NCI-H2227 treated with DMSO at 0.1 percent for 48 hours (cell line): ENCODE data around the gene MYL5.
"Not testable (repeated sequence)": the region's sequence is repeated elsewhere in the genome, so short reads cannot be mapped to it uniquely, and the experiment has no call there.

Source experiments
- DNase-seq: peaks from one replicate; lab custom pipeline; 2025; lab: John Stamatoyannopoulos, UW

Gene MYL5

DNA sequence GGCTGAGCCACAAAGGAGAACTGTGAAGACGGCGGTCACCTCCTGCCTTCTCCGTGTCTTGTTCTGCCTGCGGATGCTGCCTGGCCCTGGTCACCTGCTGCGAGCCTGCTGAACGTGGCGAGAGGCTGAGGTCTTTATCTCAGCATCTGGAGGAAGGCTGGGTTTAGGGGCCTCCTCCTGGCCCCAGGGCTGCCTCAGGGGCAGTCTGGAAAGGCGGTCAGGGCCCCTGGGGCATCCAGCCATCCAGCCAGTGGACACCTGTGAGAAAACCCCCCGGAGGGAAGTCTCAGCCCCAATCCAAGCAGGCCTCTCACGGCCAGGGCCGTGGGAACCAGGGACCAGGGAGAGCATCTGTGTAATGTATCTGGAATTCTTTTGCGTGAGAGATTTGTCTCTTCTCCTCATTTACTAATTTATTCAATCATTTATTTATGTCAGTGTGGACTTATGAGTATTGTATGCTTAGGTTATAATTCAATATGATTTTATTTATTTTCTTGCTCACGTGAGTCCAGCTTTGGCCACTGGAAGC, 37.6 kb upstream of the MYL5 start:
- DNase-seq, result no peak

DNA sequence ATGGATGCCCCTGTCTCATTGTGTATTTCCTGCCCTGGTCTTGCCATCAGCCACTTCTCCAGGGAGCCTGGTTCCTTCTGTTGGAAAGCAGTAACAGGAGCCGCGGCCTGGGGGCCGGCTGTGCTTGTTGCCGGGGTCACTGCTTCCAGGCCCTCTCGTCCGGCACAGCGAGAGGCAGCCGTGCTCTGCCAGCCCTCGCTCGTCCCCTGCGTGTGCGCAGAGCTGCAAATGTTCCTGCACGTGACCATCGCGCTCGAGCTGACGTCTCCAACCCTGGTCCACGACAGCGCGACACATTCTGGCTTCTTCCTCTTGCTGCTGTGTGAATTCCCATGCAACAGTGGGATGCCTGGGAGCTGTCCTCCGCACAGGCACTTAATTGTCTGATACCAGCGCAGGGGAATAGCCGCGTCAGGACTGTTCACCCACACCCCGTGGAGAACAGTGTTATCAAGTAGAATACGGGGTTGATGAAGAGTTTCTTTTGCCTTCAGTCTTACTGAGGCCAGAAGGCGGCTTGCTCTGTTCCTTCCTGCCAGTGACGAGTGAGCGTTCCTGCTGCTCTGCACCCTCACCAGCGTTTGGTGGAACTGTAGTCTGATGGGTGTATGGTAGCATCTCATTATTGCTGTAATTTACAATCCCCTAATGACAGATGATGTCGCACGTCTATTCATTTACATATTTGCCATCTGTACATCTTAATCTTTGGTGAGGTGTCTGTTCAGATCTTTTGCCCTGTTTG, 36.6 kb upstream of the MYL5 start:
- peak; percentile 5 for DNase-seq

DNA sequence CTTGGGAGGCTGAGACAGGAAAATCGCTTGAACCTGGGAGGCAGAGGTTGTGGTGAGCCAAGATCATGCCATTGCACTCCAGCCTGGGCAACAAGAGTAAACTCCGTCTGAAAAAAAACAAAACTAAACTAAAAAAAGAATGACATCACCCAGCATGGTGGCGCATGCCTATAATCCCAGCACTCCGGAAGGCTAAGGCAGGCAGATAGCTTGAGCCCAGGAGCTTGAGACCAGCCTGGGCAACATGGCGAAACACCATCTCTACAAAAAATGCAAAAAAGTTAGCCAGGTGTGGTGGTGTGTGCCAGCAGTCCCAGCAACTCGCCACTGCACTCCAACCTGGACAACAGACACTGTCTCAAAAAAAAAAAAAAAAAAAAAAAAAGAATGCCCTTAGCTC, 32.0 kb upstream of the MYL5 start:
- not testable (repeated sequence) for DNase-seq

DNA sequence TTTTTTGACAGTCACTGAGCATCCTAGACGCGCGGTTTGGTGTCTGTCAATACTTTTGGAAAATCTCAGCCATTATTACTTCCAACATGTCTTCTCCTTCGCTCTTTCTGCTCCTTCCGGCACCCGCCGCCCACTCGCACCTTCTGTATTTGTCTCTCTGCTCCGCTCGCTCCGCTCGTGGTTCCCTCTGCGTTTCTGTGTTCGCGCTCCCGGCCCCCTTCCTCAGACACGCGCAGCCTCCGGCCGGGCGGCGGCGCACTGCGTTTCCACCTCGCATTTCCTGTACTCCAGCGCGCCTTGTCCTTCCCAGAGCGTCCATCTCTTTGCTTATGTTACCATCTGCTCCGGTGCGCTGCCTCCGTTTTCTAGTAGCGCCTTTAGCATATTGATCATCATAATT, 27.9 kb upstream of the MYL5 start:
- DNase-seq, result no peak

DNA sequence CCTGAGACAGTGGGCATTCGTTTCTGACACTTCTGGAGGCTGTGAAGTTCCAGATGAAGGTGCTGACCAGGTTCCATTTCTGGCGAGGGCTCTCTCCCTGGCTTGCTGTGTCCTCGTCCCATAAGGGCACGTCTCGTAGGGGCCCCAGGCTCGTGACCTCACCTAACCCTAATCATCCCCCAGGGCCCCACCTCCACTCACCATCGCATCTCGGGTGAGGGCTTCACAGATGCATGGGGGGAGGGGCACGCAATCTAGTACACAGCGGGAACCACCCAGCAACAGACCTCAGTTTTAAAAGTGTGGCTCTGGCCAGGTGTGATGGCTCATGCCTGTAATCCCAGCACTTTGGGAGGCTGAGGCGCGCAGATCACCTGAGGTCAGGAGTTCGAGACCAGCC, 26.9 kb upstream of the MYL5 start:
- no peak for DNase-seq

DNA sequence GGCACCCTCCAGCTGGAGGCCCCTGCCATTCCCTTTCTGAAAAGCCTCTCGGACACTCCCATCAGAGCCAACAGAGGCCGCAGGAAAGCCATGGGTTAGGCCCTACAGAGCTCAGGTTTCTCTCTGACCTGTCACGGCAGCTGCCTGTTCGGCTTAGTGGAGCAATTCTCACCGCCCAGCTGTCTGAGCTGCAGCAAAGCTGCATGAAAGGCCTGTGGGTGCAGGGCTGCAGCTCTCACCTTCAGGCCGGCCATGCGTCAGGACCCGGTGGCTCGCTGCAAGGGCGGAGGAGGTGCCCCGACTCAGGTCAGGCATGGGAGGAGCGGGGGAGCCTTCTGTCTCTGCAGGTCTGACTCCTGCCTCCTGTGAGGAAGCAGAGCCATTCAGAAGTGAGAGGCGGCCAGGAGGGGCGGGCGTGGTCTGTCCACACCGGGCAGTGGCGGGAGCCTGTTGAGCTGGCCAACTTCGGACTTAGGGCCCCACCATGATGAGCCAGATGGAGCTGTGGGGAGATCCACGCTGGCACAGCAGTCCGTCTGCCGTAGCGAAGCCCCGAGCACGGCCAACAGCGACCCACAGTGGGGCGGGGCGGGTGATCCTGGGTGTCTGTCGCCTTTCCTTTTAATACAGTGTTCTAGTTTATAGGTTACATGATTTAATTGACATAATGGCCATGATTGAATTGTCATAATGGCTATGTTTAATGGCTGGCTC, 25.6 kb upstream of the MYL5 start:
- no peak for DNase-seq

DNA sequence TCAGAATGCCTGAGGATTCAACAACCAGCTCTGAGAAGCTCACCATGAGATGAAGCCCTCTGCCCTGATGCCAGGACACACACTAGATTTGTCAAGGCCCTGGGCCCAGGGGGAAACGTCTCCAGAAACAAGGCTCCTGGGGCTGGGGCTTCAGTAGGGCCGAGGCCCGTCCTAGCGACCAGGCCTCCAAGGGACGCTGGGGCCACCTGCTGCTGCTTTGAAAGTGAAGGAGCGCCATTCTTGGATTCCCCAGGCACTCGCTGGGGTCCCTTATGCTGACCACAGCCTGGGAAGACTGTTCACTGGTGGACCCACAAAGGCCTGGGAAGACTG, 25.1 kb upstream of the MYL5 start:
- no peak for DNase-seq

DNA sequence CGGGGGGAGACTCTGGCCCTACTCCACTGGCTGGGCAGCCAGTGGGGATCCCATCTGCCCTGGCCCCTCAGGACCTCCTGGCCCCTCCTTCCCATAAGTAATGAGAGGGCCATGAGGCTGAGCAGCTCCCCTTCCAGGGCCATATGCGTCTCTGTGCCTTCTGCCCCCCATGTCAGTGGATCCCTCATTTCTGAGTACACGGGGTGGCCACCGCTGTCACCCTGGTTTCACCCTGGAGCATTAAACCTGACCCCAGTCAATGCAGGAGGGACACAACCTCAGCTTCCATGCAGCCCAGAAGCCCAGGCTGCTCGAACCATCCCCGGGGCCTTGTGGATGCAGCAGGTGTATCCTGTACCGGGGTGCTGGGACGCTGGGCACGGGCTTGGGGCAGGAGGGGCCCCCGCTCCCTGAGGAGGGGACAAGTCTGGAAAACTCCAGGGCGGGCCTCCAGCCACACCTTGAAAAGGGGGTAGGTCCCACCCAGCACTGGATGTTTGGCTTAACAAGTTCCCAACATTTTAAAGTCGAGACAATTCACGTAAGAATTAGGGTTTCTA, 24.5 kb upstream of the MYL5 start:
- no peak for DNase-seq

DNA sequence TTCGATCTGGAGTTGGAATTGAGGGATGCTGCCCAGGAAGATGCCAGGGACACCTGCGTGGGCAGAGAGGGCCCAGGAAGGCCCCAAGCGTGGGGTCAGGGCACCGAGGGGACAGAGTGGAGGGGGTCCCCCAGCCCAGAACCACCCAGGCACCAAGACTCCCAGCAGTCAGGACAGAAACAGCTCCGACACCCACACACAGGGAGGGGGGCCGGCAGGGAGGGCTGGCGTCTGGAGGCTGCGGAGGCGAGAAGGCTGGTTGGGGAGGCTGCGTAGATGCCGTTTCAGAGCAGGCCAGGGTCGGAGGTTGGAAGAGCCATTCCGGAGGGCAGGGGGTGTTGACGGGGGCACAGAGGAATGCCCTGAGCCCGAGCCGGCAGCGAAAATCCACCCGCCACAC, 23.9 kb upstream of the MYL5 start:
- no peak for DNase-seq

DNA sequence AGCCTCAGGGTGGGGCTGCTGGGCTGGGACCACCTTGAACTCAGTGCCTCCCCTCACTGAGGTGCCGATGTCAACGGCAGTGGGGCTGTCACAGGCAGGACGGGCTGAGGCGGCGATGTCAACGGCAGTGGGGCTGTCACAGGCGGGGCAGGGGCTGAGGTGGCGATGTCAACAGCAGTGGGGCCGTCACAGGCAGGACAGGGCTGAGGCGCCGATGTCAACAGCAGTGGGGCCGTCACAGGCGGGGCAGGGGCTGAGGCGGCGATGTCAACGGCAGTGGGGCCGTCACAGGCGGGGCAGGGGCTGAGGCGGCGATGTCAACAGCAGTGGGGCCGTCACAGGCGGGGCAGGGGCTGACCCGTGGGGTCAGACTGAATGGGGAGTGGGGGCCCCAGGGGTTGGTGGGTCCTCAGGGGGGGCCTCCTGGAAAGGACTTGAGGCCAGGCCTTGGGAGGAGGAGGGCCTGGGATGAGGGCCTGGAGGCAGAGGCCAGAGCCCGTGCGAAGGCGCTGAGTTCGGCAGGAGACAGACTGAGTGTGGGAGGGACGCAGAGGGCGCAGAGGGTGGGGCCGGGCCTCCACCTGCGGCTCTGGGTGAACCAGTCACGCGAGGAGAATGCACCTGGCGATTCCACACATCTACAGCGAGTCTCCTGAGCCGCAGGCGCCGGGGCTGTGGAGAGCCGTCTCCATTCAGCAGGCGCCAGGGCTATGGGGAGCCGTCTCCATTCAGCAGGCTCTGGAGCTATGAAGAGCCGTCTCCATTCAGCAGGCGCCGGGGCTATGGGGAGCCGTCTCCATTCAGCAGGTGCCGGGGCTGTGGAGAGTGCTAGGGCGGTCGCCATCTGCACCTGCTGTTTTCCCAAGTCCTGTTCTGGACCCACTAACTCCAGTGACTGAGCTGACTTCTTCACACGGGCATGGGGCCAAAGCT, 23.1 kb upstream of the MYL5 start:
- no peak for DNase-seq

DNA sequence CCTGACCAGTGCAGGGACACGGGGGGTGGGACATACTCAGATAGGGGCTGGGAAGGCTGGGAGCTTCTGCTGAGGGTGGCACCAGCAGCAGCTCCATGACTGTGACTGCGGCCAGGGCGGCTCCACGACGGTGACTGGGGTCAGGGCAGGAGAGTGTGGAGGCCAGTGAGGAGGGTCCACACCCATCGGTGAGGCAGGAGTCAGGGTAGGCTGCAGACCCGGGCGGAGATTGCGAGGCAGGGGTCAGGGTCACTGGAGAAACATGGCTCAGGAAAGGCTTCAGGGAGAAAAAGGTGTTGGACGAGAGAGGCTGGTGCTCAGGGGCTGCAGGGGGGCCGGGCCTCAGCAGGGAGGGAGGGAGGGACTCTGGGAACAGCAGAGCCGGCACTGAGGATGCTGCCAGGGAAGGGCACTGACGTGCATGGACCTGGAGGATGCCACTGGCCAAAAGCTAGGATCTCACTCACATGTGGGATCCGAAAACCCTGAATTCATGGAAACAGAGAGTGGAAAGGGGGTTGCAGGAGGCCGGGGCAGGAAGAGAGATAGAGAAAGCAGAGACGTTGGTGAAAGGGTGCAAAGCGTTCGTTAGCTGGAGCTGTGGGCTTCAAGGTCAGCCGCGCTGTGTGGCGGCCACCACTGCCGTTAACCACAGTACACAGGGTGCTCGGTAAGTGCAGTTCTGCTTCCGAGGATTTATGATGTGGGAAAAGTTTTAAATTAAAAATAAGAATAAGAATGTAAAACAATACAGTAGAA, 22.3 kb upstream of the MYL5 start:
- no peak for DNase-seq

DNA sequence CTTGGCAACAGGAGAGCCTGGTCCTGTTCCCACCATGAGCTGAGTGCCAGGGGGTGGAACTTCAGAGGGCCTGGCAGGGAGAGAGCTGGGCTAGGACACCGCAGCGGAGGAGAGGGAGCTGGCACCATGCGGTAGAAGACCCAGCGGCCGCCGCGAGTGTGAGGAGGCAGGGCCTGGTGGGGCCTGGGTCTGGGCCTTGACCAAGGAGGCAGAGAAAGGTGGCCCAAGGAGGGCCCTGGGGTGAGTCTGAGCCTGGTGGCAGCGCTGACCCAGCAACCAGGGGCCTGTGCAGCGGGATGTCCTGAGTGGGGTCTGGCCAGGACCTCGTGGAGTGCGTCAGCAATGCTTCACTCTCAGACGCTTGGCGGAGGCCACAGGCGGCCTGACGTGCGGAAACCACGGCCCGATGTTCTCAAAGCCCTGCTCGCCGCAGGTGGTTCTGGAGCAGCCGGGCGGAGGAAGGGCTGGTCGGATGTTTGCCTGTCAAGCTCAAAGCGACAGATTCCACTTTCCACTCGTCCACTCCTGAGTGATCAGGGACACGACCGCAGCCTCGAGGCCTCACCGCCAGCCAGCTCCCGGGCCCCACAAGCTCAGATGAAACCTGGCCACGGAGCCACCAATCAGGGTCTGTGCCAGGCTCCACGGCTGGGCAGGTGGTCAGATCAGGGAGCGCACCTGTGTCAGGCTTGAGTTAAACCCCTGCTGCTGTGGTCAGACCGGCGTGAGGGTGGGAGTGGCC, 21.1 kb upstream of the MYL5 start:
- no peak for DNase-seq

DNA sequence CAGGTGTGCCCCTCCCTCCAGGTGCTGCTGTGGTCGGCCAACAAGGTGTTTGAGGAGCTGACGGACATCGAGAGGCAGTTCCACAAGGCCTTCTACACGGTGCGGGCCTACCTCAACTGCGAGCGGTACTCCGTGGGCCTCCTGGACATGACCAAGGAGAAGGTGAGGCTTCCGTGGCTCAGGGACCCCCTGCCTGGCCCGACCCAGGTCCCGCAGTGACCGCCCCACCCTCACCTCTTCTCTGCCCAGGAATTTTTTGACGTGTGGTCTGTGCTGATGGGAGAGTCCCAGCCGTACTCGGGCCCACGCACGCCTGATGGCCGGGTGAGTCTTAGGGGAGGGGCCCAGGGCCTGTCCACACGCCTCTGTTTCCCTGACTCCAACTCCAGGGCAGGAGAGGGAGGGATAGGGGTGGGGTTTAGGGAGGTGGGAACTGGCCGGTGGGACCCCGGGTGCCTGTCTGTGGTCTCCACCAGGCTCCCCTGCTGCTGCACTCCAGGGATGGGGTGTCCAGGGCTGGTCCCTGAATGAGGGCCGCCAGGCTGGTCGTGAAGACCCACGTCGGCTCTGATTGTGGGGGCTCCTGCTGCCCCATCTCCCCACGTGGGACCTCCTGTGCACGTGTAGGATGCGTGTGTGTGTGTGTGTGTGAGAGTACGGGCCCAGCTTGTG, 20.4 kb upstream of the MYL5 start:
- no peak for DNase-seq

DNA sequence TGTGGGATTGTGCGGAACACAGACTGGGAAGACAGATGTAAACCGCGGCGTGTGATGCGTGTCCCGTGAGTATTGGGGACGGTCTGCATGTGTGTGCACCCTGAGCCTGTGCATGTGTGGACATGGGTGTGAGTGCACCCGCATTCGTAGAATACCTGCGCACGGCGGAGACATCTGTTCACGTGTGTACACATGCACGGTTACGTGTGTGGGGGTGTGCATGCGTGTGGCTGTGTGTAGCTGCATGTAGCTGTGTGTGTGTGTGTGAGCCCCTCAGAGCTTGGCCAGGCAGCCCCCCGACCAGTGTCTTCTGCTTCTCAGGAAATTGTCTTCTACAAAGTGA, 19.9 kb upstream of the MYL5 start:
- no peak for DNase-seq

DNA sequence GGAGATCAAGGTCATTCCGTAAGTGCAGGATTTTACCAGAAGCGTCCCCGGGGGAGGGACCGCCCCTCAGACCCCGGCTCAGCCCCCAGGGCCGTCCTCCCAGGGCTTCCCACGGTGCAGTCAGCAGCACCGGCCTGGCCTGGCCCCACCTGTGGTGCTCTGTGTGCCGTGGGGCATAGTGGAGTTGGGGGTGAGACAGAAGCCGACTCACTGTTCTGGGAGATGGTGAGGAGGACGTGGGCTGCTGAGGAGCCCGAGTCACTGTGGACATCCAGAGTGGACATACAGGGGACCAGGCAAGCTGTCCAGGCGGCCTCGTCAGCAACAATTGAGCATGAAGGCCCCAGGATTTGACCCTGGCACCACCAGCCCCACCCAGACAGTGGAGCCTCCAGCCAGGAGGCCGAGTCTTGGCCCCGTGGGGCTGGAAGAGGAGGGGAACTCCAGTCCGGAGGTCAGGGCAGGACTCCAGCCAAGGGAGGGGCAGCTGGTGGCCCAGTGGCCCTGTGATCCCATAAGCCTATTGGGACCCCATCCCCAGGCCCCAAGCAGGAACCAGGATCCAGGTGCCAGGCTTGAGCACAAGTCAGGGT, 19.4 kb upstream of the MYL5 start:
- DNase-seq, result no peak

DNA sequence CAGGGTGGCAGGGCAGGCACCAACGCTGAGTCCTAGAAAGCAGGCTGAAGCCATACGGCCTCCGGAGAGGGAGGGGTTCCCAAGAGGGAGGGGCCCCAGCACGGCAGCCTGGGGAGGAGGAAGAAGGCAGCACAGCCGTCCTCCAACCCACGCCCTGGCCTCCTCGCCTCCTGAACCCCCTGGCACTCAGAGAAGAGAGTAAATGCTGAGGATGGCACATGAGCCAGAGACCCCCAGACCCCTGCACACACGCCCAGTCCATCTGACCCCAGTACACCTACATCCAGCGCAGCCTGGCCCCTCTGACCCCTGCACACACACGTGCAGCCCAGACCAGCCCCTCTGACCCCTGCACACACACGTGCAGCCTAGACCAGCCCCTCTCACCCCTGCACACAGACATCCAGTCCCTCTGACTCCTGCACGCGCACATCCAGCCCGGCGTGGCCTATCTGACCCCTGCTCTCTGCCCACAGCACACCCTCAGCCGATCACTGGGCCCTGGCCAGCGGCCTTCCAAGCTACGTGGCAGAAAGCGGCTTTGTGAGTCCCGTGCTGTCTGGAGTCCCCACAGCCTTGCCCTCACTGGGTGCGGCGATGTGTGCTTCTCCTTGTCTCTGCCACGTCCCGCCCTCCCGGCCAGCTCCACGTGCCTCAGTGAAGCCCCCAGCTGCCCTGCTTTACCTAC, 18.7 kb upstream of the MYL5 start:
- no peak for DNase-seq

DNA sequence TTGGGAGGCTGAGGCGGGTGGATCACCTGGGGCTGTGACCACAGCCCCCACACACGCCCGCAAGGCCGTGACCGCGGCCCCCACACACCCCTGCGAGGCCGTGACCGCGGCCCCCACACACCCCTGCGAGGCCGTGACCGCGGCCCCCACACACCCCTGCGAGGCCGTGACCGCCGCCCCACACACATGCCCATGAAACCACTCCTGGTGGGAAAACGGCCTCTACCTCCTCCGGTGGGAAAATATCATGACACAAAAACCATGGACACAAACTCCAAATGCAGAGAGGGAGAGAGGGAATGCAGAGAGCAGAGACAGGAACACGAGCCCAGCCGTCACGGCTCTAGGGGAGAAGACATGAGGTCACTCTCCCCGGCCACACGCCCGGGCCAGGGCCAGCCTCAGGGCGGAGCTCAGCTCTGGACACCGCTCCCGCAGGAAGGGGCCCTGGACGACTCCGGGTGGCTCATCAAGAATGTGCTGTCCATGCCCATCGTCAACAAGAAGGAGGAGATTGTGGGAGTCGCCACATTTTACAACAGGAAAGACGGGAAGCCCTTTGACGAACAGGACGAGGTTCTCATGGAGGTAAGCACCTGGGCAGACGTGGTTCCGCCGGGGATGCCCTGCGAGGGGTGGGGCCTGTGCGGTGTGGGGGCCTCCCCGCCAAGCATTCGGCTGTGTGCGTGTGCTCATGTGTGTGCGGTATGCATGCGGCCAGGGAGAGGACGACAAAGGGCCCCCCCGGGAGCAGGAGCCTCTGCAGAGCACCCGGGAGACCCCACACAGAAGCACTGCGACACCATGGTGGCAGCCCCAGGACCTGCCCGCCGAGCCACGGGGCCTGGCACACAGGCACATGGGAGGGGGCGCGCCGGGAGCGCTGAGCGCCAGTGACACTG, 17.7 kb upstream of the MYL5 start:
- no peak for DNase-seq

DNA sequence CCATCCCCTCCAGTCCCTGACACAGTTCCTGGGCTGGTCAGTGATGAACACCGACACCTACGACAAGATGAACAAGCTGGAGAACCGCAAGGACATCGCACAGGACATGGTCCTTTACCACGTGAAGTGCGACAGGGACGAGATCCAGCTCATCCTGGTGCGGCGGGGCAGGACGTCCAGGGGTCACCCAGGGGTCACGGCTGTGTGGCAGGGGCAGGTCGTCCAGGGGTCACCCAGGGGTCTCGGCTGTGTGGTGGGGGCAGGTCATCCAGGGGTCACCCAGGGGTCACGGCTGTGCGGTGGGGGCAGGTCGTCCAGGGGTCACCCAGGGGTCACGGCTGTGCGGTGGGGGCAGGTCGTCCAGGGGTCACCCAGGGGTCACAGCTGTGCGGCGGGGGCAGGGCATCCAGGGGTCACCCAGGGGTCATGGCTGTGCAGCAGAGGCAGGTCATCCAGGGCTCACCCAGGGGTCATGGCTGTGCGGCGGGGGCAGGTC, 17.0 kb upstream of the MYL5 start:
- DNase-seq, result no peak
